HFFc6 (cell line): ENCODE measurements around the gene NRAP. TPM values are rescaled to one million over a fixed set of nuclear protein-coding genes. Genes with fewer than 3 reads are reported as not detected.

Experiments used
- DNase-seq: peaks from one replicate; pipeline ENCODE4 v3.0.0-alpha.2; 2018
- H3K27ac Mint-ChIP-seq: 2 replicates; pipeline ENCODE4 v1.8.0; 2020; ENCODE audit warnings: mild to moderate bottlenecking, mixed read lengths
- H3K27me3 Mint-ChIP-seq: 2 replicates; pipeline ENCODE4 v1.8.0; 2021; ENCODE audit warnings: mild to moderate bottlenecking, moderate library complexity, mixed read lengths; ENCODE audit not compliant: insufficient read depth
- H3K36me3 Mint-ChIP-seq: 2 replicates; pipeline ENCODE4 v1.8.0; 2021; ENCODE audit warnings: low read depth, mixed read lengths
- H3K4me1 Mint-ChIP-seq: 2 replicates; pipeline ENCODE4 v1.8.0; 2020; ENCODE audit warnings: low read depth, mixed read lengths
- H3K4me3 Mint-ChIP-seq: 2 replicates; pipeline ENCODE4 v1.8.0; 2020; ENCODE audit warnings: mild to moderate bottlenecking, moderate library complexity, mixed read lengths
- H3K9me3 Mint-ChIP-seq: 2 replicates; pipeline ENCODE4 v1.8.0; 2020; ENCODE audit warnings: mild to moderate bottlenecking, mixed read lengths
- CTCF ChIP-seq: fragments of 200-600 bp; sonication (generic); IDR thresholded peaks from 2 replicates; pipeline ENCODE4 v1.5.0; 2021; ENCODE audit warnings: antibody characterized with exemption, mild to moderate bottlenecking
- total RNA-seq, 6 experiments: library from RNA; stranded (reverse); fragmentation: NEBNext Ultra II Directional; extraction: Animal tissue kit (Norgen Biotek cat#: 25700); gene quantifications; 2 replicates in 1 of 6; 3 replicates in 5 of 6; pipeline ENCODE4 v1.2.3, GENCODE V29; 2021

The NRAP gene
- total RNA-seq, 6 experiments from 2014 or later: not detected

- Mint-ChIP-seq H3K4me1 (peaks cover 5% of the 10 kb centered on the region), H3K9me3 (peaks cover 14% of the 10 kb centered on the region), H3K36me3 (peaks cover 31% of the 10 kb centered on the region), H3K27ac (no peak overlapping the region), H3K4me3 (no peak overlapping the region), H3K27me3 (no peaks in the 10 kb centered on the region)
- no peak for DNase-seq
- TF ChIP-seq CTCF: no peak
Observed at GRCh38 chr10:113697595-113697994, 33.8 kb upstream of the NRAP start.

GRCh38 chr10:113695691-113696090 lies 31.9 kb upstream of the NRAP start:
- TF ChIP-seq CTCF: no peak
- Mint-ChIP-seq H3K36me3 (peaks cover 43% of the 10 kb centered on the region), H3K4me1 (peaks cover 5% of the 10 kb centered on the region)

GRCh38 chr10:113693348-113693747 lies 29.5 kb upstream of the NRAP start:
- Mint-ChIP-seq H3K4me3 (no peak overlapping the region), H3K27ac (no peak overlapping the region), H3K4me1 (peaks cover 15% of the 10 kb centered on the region), H3K36me3 (peaks cover 35% of the 10 kb centered on the region), H3K9me3 (peaks cover 14% of the 10 kb centered on the region), H3K27me3 (no peaks in the 10 kb centered on the region)
- no peak for DNase-seq
- no peak for TF ChIP-seq CTCF

More at GRCh38 chr10:113695691-113696090, 31.9 kb upstream of the NRAP start:
- peaks cover 14% of the 10 kb centered on the region for H3K9me3 Mint-ChIP-seq
- DNase-seq: no peak
- H3K27me3 Mint-ChIP-seq: no peaks in the 10 kb centered on the region
- H3K4me3 Mint-ChIP-seq: no peak overlapping the region
- H3K27ac Mint-ChIP-seq: no peak overlapping the region

- Mint-ChIP-seq H3K27ac (no peak overlapping the region), H3K27me3 (no peaks in the 10 kb centered on the region), H3K4me1 (peaks cover 16% of the 10 kb centered on the region), H3K4me3 (no peak overlapping the region), H3K9me3 (peaks cover 18% of the 10 kb centered on the region), H3K36me3 (peaks cover 42% of the 10 kb centered on the region)
- DNase-seq: no peak
- TF ChIP-seq CTCF: no peak
Observed at GRCh38 chr10:113692271-113692670, 28.4 kb upstream of the NRAP start.

- peaks cover 22% of the 10 kb centered on the region for H3K9me3 Mint-ChIP-seq
- no peaks in the 10 kb centered on the region for H3K27me3 Mint-ChIP-seq
- no peak overlapping the region for H3K4me3 Mint-ChIP-seq
- peaks cover 47% of the 10 kb centered on the region for H3K36me3 Mint-ChIP-seq
- no peak overlapping the region for H3K27ac Mint-ChIP-seq
- TF ChIP-seq CTCF: no peak
- no peak for DNase-seq
- H3K4me1 Mint-ChIP-seq: peaks cover 16% of the 10 kb centered on the region
Observed at GRCh38 chr10:113691381-113691780, 27.5 kb upstream of the NRAP start.

GRCh38 chr10:113690749-113691148 lies 26.9 kb upstream of the NRAP start:
- no peak overlapping the region for H3K4me3 Mint-ChIP-seq
- peaks cover 22% of the 10 kb centered on the region for H3K9me3 Mint-ChIP-seq
- no peak for TF ChIP-seq CTCF
- peaks cover 16% of the 10 kb centered on the region for H3K4me1 Mint-ChIP-seq
- DNase-seq: no peak
- no peaks in the 10 kb centered on the region for H3K27me3 Mint-ChIP-seq
- H3K27ac Mint-ChIP-seq: no peak overlapping the region
- H3K36me3 Mint-ChIP-seq: peaks cover 47% of the 10 kb centered on the region
